PC-9 (cell line): Measurements from ENCODE around the gene MPPED2.
"Not testable (repeated sequence)": the region's sequence is repeated elsewhere in the genome, so short reads cannot be mapped to it uniquely, and the experiment has no call there.

Experiments
- CTCF ChIP-seq: fragments of 200-600 bp; sonication (generic); conservative IDR thresholded peaks from 2 replicates; pipeline ENCODE4 v1.6.1; 2017; ENCODE audit warnings: mixed run types, antibody characterized with exemption, mild to moderate bottlenecking, moderate library complexity
- EZH2 ChIP-seq: fragments of 200-600 bp; sonication (generic); IDR thresholded peaks from 2 replicates; pipeline ENCODE4 v1.8.0; 2017; ENCODE audit warnings: antibody characterized with exemption, low read depth

GRCh38 chr11:30554587-30554986, 31.6 kb downstream of the MPPED2 start:
- not testable (repeated sequence) for TF ChIP-seq CTCF, EZH2
